SK-N-SH (cell line): ENCODE measurements around the gene PELI3. TPM values are rescaled to one million over a fixed set of nuclear protein-coding genes. Genes with fewer than 3 reads are reported as not detected.

ENCODE experiments used
- CTCF ChIA-PET: fragments of 300-600, 350-600 bp; formaldehyde crosslinking; extraction: SDS; loops from one replicate; lab custom pipeline; 2021; lab: Yijun Ruan, JAX
- POLR2A ChIA-PET: fragments of 350-600 bp; sonication (Branson Sonifier 250); formaldehyde crosslinking; extraction: SDS; loops from one replicate; lab custom pipeline; 2020; ENCODE audit warnings: antibody characterized with exemption, inconsistent platforms; lab: Yijun Ruan, JAX
- DNase-seq: peaks from one replicate; pipeline ENCODE4 v3.0.0; 2012
- H2AFZ ChIP-seq: fragments of 200-600 bp; sonication (generic); 2 replicates; pipeline ENCODE4 v1.8.1; 2016; ENCODE audit warnings: antibody characterized with exemption, mild to moderate bottlenecking, low read depth
- H3F3A ChIP-seq: fragments of 200-600 bp; sonication (generic); replicated peaks from 2 replicates; pipeline ENCODE3; 2016; ENCODE audit warnings: antibody characterized with exemption, mild to moderate bottlenecking; ENCODE audit not compliant: insufficient read depth
- H3K27ac ChIP-seq, 2 experiments: fragments of 200-500 bp in 1 of 2; fragments of 200-600 bp in 1 of 2; sonication (Bioruptor generic) in 1 of 2; sonication (generic), shearing (Covaris generic) in 1 of 2; 2 replicates each; pipeline versions ENCODE4 v1.5.1 to v1.6.1; 2014 to 2016; ENCODE audit warnings: low read depth in 2 of 2, inconsistent platforms in 1 of 2, low read length in 1 of 2, mild to moderate bottlenecking in 1 of 2, mixed read lengths in 1 of 2
- H3K27me3 ChIP-seq: fragments of 200-600 bp; sonication (generic), shearing (Covaris generic); 2 replicates; pipeline ENCODE4 v1.6.1; 2016; ENCODE audit warnings: mixed run types; ENCODE audit not compliant: insufficient read depth
- H3K36me3 ChIP-seq, 2 experiments: fragments of 200-500 bp in 1 of 2; fragments of 200-600 bp in 1 of 2; sonication (Bioruptor generic) in 1 of 2; sonication (generic) in 1 of 2; replicated peaks in 1 of 2; 2 replicates each; pipeline versions ENCODE3 to v1.5.1; 2014 to 2016; ENCODE audit warnings: low read length in 1 of 2, mild to moderate bottlenecking in 1 of 2; ENCODE audit not compliant: insufficient read depth in 2 of 2, control insufficient read depth in 1 of 2
- H3K4me1 ChIP-seq, 2 experiments: fragments of 200-500 bp in 1 of 2; fragments of 200-600 bp in 1 of 2; sonication (Bioruptor generic) in 1 of 2; sonication (generic), shearing (Covaris generic) in 1 of 2; 2 replicates each; pipeline versions ENCODE4 v1.5.1 to v1.6.1; 2014 to 2016; ENCODE audit warnings: low read depth in 1 of 2, low read length in 1 of 2, mixed run types in 1 of 2; ENCODE audit not compliant: insufficient read depth in 2 of 2, control insufficient read depth in 1 of 2
- H3K4me2 ChIP-seq: fragments of 200-600 bp; sonication (generic), shearing (Covaris generic); 2 replicates; pipeline ENCODE4 v1.6.1; 2017; ENCODE audit warnings: mixed run types
- H3K4me3 ChIP-seq, 2 experiments: fragments of 200-500 bp in 1 of 2; fragments of 200-600 bp in 1 of 2; sonication (Bioruptor generic) in 1 of 2; sonication (generic), shearing (Covaris generic) in 1 of 2; 2 replicates each; pipeline versions ENCODE4 v1.5.1 to v1.8.1; 2014 to 2016; ENCODE audit warnings: low read depth in 2 of 2, inconsistent platforms in 1 of 2, low read length in 1 of 2, mild to moderate bottlenecking in 1 of 2, mixed read lengths in 1 of 2, moderate library complexity in 1 of 2
- H3K79me2 ChIP-seq: fragments of 200-600 bp; sonication (generic); 2 replicates; pipeline ENCODE4 v1.8.1; 2017; ENCODE audit warnings: mild to moderate bottlenecking; ENCODE audit not compliant: insufficient read depth
- H3K9ac ChIP-seq: fragments of 200-600 bp; sonication (generic); 2 replicates; pipeline ENCODE4 v1.6.1; 2017; ENCODE audit warnings: mixed run types
- H3K9me2 ChIP-seq: fragments of 200-600 bp; sonication (generic); 2 replicates; pipeline ENCODE4 v1.6.1; 2017; ENCODE audit warnings: mixed run types
- H3K9me3 ChIP-seq: fragments of 200-600 bp; sonication (generic); 2 replicates; pipeline ENCODE4 v1.6.1; 2017; ENCODE audit warnings: mixed run types, mild to moderate bottlenecking, moderate library complexity
- H4K20me1 ChIP-seq: fragments of 200-600 bp; sonication (generic); 2 replicates; pipeline ENCODE4 v1.6.1; 2017; ENCODE audit warnings: mild to moderate bottlenecking, mixed run types; ENCODE audit not compliant: insufficient read depth
- CHD2 ChIP-seq: fragments of 150-350 bp; IDR thresholded peaks from 2 replicates; pipeline ENCODE4 v1.6.1; 2018; ENCODE audit warnings: low read length; ENCODE audit not compliant: partially characterized antibody
- CTCF ChIP-seq: fragments of 200-600 bp; sonication (generic); IDR thresholded peaks from 2 replicates; pipeline ENCODE4 v1.6.1; 2017; ENCODE audit warnings: antibody characterized with exemption, mild to moderate bottlenecking, moderate library complexity
- ELF1 ChIP-seq: IDR thresholded peaks from 2 replicates; pipeline ENCODE4 v1.4.0; 2012
- EZH2phosphoT487 ChIP-seq: fragments of 200-600 bp; sonication (generic); IDR thresholded peaks from 2 replicates; pipeline ENCODE4 v1.6.1; 2017; ENCODE audit warnings: low read depth, mixed run types, mild to moderate bottlenecking, antibody characterized with exemption, moderate library complexity, borderline replicate concordance
- FOXJ3 ChIP-seq: sonication (generic); formaldehyde crosslinking; IDR thresholded peaks from 2 replicates; pipeline ENCODE4 v1.5.1; 2020; ENCODE audit warnings: mild to moderate bottlenecking, missing genetic modification reagents
- FOXM1 ChIP-seq: IDR thresholded peaks from 2 replicates; pipeline ENCODE4 v1.4.0; 2012; ENCODE audit warnings: low read depth, mild to moderate bottlenecking
- GABPA ChIP-seq: IDR thresholded peaks from 2 replicates; pipeline ENCODE4 v1.4.0; 2012; ENCODE audit warnings: low read depth, mild to moderate bottlenecking
- GATA2 ChIP-seq: sonication (generic); formaldehyde crosslinking; IDR thresholded peaks from 2 replicates; pipeline ENCODE4 v1.5.0; 2020; ENCODE audit warnings: mild to moderate bottlenecking, missing genetic modification reagents
- IRF3 ChIP-seq: fragments of 150-350 bp; IDR thresholded peaks from 2 replicates; pipeline ENCODE4 v1.6.1; 2016; ENCODE audit warnings: mild to moderate bottlenecking, low read depth, low read length
- MXI1 ChIP-seq: IDR thresholded peaks from 2 replicates; pipeline ENCODE4 v1.6.1; 2012; ENCODE audit warnings: mild to moderate bottlenecking, low read depth, low read length, improper control_type of control experiment
- NRF1 ChIP-seq: IDR thresholded peaks from 2 replicates; pipeline ENCODE4 v1.6.1; 2012; ENCODE audit warnings: low read depth, mild to moderate bottlenecking, low read length
- POLR2AphosphoS5 ChIP-seq: IDR thresholded peaks from 2 replicates; pipeline ENCODE4 v1.6.1; 2012; ENCODE audit warnings: low read depth, low read length
- RAD21 ChIP-seq: IDR thresholded peaks from 2 replicates; pipeline ENCODE4 v1.6.1; 2012; ENCODE audit warnings: mild to moderate bottlenecking, low read length
- REST ChIP-seq: IDR thresholded peaks from 2 replicates; pipeline ENCODE4 v1.6.1; 2012; ENCODE audit warnings: mild to moderate bottlenecking, low read depth, low read length, moderate library complexity
- SIN3A ChIP-seq: IDR thresholded peaks from 2 replicates; pipeline ENCODE4 v1.6.1; 2012; ENCODE audit warnings: low read depth, mild to moderate bottlenecking, low read length, moderate library complexity, borderline replicate concordance
- SMC3 ChIP-seq: IDR thresholded peaks from 2 replicates; pipeline ENCODE4 v1.6.1; 2012; ENCODE audit warnings: low read depth, low read length, improper control_type of control experiment
- TAF1 ChIP-seq: IDR thresholded peaks from 2 replicates; pipeline ENCODE4 v1.6.1; 2012; ENCODE audit warnings: low read depth, mild to moderate bottlenecking, low read length, moderate library complexity, borderline replicate concordance
- WGBS: methylation state at CpG from one replicate; pipeline ENCODE4 v1.1.6; 2017; ENCODE audit warnings: low lambda C conversion rate; 5-methylcytosine and 5-hydroxymethylcytosine counted together
- polyA plus RNA-seq, 3 experiments: library from polyadenylated mRNA; depleted of rRNA; stranded (reverse); fragments of >200 nt; gene quantifications; 2 replicates each; pipeline ENCODE4 v1.2.3, GENCODE V29; 2012
- TF ChIP-seq, protein P1 (sequence below): IDR thresholded peaks from 2 replicates; pipeline ENCODE4 v1.4.0; 2012; ENCODE audit warnings: low read depth

PELI3 gene
- polyA plus RNA-seq, 1 of the 3 experiments (the other 2 are of a cell fraction), result 7.0 TPM

GRCh38 chr11:66419825-66420224, 46.9 kb upstream of the PELI3 start:
- Histone ChIP-seq H3K4me1 (peaks cover 4 to 14% of the 10 kb centered on the region in 2 experiments; a peak in 2 of 4 replicates), H3K79me2 (no peaks in the 10 kb centered on the region), H3K27ac (no peak overlapping the region), H3K9ac (no peak overlapping the region), H3K9me2 (no peaks in the 10 kb centered on the region), H3F3A (peaks cover 21% of the 10 kb centered on the region), H2AFZ (no peak overlapping the region), H3K9me3 (no peaks in the 10 kb centered on the region), H3K27me3 (peaks cover 27% of the 10 kb centered on the region), H3K36me3 (no peaks in the 10 kb centered on the region), H4K20me1 (peaks cover 32% of the 10 kb centered on the region), H3K4me3 (peak overlapping the region in 1 of 2 experiments; percentile 36; a peak in 1 of 4 replicates), H3K4me2 (no peak overlapping the region)
- peak; percentile 89 for DNase-seq
- 3% methylated on average over 5 of the region's 30 CpGs for WGBS
- POLR2A ChIA-PET, result interaction anchor here (1.1 kb wide), 1 partner anchor 13 kb away, joined by 4 read pairs; no protein-coding TSS in a partner anchor
- CTCF ChIA-PET, result interaction anchor here (0.7 to 22.6 kb wide), 11 partner anchors 6 to 259 kb away, joined by 3 to 617 read pairs (median 6); partner anchors contain the start of genes MRPL11 and NPAS4
- TF ChIP-seq IRF3 (no peak), POLR2AphosphoS5 (no peak), MXI1 (no peak), NRF1 (no peak), ELF1 (no peak), FOXJ3 (no peak), GABPA (no peak), RAD21 (no peak), SIN3A (no peak), TAF1 (no peak), REST (no peak), GATA2 (no peak), CHD2 (no peak), EZH2phosphoT487 (no peak), SMC3 (no peak), FOXM1 (no peak), CTCF (no peak)
- TF ChIP-seq, protein P1, sequence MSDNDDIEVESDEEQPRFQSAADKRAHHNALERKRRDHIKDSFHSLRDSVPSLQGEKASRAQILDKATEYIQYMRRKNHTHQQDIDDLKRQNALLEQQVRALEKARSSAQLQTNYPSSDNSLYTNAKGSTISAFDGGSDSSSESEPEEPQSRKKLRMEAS, result no peak
